ENCODE measurements around the gene PIK3R3.
"Not testable (repeated sequence)": the region's sequence is repeated elsewhere in the genome, so short reads cannot be mapped to it uniquely, and the experiment has no call there.

PIK3R3 gene

DNA sequence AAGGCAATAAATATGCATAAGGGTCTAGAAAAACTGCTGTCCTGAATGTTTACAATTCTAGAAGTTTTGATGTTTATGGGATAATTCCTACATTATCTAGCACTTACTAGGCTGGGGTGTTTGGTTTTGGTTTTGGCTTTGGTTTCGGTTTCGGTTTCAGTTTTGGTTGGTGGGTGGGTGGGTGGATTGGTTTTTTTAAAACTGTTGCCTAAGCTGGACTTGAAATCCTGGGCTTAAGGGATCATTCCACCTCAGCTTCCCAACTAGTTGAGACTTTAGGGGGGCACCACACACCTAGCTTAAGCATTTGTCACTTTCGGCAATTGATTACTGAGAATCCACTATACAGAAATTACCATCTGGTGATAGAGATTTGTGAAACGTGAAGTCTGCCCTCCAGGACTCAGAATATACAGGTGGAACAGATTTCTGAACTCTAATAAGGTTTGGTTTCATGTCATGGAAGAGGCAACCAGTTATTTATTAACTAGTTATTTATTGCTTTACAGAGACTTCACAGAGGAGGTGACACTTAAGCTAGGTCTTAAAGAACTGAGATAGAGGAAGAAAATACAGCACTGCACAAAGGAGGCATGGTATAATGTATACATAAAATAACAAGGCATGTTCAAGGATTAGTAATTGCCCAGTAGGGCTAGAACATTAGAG lies 69.6 kb downstream of the PIK3R3 start:
- peak; percentile 27 to 34 for DNase-seq

DNA sequence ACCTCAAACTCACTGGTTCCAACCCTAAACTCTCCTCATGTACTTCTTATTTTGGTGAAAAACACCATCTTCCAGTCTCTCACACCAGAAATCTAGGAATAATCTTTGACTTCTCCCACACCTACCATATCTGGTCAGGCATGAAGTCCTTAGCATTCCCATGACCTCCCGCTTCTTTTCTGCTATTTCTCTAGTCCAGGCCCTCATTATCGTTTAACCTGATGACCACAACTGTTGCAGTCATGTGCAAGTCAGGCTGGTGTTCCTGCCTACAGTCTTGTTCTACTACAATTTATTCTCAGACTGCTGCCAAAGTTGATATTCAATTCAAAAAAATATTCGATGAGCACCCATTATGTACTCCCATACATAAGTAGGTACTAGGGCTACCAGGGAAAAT lies 71.3 kb downstream of the PIK3R3 start:
- DNase-seq, result no peak

DNA sequence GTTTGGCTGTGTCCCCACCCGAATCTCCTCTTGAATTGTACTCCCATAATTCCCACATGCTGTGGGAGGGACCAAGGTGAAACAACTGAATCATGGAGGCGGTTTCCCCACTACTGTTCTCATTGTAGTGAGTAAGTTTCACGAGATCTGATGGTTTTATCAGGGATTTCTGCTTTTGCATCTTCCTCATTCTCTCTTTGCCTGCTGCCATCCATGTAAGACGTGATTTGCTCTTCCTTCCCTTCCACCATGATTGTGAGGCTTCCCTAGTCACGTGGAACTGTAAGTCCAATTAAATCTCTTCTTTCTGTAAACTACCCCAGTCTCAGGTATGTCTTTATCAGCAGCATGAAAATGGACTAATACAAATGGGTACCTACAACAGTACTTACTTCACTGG lies 73.5 kb downstream of the PIK3R3 start:
- DNase-seq, result no peak

DNA sequence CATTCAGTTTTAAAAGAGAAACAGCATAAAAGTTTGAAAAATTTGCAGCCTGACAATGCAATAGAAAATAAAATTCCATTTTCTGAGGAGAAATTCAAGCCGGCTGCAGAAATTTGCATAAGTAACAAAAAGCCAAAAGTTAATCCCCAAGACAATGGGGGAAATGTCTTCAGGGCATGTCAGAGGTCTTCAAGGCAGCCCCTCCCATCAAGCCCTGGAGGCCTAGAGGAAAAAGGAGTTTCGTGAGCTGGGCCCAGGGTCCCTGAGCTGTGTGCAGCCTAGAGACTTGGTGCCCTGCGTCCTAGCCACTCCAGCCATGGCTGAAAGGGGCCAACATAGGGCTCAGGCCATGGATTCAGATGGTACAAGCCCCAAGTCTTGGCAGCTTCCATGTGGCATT lies 74.6 kb downstream of the PIK3R3 start:
- DNase-seq, result no peak

DNA sequence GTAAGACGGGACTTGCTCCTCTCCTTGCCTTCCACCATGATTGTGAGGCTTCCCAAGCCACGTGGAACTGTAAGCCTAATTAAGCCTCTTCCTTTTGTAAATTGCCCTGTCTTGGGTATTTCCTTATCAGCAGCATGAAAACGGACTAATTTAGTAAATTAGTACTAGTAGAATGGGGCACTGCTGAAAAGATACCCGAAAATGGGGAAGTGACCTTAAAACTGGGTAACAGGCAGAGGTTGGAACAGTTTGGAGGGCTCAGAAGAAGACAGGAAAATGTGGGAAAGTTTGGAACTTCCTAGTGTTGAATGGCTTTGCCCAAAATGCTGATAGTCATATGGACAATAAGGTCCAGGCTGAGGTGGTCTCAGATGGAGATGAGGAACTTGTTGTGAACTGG lies 75.2 kb downstream of the PIK3R3 start:
- not testable (repeated sequence) for DNase-seq

DNA sequence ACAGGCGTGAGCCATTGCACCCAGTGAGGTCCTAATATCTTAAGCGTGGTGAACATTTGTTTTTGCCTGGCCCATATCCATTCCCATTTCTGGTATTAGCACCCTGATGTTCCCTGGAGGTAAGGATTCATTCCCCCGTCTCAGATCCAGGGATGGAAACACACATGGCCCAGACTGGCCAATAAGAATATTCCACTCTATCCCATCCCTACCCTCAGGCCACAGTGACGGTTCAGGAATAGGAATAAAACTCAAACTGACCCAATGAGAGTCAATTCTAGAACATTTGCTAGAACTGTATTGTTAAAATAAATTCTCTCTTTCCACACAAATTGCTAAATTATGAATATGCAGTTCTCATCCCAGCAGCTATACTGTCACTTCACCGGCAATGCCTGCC lies 76.1 kb downstream of the PIK3R3 start:
- DNase-seq, result no peak

DNA sequence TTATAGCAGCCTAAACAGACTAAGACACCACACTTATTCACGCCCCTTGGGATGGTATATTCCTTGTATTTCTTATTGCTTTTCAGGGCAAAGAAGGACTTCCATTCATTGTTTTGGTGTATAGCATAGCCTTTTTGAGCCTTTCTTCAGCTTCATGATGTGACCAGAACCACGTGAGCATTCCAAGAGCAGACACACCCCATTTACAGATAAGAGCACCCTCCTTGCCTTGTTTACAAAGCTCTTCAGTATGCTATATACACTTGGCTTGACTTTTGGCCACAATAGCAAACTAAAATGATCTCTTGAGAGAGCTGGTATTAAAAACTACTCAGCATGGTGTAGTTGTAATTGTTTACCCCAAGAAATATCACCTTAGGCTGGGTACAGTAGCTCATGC lies 78.7 kb downstream of the PIK3R3 start:
- no peak for DNase-seq

DNA sequence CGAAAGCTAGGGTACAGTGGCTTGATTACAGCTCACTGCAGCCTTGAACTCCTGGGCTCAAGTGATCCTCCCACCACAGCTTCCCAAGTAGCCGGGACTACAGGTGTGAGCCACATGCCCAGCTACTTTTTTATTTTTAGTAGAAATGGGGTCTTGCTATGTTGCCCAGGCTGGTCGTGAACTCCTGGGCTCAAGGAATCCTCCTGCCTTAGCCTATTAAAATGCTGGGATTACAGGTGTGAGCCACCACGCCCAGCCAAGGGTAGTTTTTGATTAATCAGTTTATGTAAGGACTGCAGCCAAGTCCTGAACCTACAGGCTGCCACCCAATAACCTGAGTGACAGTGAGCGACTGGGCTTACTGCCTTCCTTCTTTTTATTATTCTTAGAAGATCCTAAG lies 88.3 kb downstream of the PIK3R3 start:
- no peak for DNase-seq

DNA sequence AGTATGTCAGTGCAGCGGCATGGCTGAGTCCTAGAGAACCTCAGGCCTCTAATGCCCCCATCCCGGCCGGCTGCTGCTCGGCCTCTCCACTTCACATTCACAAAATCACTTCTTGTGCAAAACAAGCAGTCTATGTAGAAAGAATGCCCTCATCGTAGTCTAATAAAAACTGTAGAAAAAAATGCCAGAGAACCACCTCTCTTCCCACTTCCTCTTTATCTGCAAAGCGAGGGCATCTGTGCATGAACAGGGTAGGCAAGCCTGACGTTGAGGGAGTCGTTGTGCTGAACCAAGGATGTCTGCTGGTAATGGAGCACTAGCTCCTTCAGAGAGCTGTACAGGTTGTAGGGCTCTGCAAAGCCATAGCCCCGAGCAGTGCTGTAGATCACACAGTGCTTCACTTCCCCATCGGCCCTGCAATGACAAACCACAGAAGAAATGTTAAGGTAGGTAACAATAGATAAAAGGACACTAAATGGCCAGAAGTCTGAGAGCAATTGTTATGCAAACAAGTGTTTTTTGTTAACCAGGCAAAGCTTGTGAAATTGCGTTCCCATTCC lies 88.9 kb downstream of the PIK3R3 start:
- no peak for DNase-seq

DNA sequence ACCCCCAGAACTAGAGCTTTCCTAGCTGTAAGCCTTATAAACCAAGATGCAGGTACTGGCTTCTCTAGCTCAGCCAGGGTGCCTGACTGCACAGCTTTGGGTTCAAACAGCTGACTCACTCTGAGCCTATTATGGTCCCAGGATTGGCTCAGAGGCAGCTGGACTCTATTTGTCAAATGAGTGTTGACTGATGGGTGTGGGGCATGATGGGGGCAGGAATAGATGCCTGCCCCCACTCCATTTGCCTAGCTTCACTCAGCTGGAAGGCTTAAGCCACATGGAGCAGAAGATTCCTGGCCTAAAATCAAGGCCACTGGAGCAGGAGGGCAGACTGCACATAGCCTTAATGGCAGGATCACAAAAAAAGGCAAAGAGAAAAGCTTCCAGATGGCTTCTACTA lies 90.5 kb downstream of the PIK3R3 start:
- no peak for DNase-seq

DNA sequence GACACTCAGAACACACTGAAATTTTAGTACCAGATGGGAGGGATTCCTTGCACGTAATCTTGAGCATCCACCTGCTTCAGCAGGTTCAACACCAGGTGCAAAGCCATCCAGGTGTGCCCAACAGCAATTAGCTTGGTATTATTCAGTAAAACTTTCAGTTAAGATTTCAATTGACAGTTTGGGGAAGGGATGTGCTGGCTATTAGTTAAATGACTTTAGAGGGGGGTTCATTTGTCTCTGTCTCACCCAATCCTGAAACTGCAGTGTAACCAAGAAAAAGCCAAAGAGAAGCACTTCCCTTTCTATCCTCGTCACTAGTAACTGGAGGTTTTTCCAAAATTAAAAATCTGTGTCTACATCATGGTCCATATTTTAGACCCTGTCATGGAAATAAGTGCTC lies 90.9 kb downstream of the PIK3R3 start:
- DNase-seq, result no peak

DNA sequence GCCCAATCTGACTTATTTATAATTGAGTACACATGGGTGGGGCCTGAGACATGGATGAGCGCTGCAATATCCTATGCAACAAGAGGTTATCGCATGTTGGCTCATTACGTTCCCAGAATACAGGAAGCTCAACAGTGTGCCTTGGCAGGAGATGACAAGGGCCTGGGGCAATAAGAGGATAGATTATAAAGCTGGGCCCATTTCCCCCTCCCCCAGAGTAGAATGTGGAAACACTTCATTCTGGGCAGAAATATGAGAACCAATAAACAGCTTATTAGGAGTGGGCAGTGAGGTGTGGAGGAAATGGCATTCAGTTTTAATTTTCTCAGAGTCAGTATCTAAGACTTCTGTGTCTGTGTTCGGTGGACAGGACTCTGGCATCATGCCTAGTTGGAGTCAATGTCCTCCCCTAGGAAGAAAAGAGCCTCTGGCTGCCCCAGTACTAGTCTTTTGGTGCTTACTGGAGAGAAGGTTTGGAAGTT lies 92.8 kb downstream of the PIK3R3 start:
- DNase-seq, result no peak

DNA sequence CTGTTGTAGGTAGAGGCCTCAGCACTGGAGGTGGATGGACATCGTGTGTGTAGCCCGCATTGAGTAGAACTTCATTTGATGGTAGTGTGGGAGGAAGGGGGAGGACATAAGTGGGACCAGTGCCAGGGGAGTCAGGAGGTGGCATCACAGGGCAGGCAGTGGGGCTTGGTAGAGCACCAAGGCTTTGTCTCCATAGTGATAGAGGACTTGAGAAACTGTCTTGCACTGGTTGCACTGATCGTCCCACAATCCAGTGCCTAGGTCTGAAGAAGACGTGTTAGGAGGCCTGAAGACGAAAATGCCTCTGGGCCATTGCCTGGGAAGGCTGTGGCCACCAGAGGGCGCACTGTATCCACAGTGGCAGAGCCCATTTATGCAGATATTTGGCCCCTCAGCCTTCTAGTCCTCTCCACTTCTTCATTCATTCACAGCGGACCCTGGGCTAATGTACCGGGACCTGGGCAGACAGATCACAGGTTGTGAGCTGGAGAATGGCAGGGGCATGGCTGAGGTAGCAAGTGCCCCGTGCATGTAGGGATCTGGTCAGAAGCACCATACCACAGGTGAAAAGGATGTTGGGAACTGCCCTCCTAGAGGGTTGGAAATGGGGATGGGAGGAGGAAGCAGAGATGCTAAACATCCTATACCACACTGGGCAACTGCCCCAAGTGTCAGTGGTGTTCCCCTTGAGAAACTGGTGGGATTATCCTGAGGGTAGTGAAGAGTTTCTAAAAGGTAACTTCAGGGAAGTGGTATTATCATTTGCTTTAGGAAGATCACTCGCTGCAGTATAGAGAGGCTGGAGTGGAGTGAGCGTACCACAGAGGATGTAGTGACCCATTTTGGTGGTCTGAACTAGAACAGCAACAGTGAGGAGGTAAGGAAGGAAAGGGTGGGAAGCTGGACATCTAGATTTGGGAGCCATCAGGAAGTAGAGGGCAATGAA lies 95.3 kb downstream of the PIK3R3 start:
- peak; percentile 79 to 86 for DNase-seq

DNA sequence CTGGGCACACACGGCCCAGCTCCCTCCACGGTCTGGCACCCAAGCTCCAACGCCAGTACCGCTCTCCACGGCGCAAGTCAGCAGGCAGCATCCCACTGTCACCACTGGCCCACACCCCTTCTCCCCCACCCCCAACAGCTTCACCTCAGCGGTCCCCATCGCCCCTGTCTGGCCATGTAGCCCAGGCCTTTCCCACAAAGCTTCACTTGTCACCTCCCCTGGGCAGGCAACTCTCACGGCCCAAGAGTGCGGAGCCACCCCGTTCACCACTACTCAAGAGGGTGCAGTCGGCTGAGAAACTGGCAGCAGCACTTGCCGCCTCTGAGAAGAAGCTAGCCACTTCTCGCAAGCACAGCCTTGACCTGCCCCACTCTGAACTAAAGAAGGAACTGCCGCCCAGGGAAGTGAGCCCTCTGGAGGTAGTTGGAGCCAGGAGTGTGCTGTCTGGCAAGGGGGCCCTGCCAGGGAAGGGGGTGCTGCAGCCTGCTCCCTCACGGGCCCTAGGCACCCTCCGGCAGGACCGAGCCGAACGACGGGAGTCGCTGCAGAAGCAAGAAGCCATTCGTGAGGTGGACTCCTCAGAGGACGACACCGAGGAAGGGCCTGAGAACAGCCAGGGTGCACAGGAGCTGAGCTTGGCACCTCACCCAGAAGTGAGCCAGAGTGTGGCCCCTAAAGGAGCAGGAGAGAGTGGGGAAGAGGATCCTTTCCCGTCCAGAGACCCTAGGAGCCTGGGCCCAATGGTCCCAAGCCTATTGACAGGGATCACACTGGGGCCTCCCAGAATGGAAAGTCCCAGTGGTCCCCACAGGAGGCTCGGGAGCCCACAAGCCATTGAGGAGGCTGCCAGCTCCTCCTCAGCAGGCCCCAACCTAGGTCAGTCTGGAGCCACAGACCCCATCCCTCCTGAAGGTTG lies 97.6 kb downstream of the PIK3R3 start:
- DNase-seq, result no peak

DNA sequence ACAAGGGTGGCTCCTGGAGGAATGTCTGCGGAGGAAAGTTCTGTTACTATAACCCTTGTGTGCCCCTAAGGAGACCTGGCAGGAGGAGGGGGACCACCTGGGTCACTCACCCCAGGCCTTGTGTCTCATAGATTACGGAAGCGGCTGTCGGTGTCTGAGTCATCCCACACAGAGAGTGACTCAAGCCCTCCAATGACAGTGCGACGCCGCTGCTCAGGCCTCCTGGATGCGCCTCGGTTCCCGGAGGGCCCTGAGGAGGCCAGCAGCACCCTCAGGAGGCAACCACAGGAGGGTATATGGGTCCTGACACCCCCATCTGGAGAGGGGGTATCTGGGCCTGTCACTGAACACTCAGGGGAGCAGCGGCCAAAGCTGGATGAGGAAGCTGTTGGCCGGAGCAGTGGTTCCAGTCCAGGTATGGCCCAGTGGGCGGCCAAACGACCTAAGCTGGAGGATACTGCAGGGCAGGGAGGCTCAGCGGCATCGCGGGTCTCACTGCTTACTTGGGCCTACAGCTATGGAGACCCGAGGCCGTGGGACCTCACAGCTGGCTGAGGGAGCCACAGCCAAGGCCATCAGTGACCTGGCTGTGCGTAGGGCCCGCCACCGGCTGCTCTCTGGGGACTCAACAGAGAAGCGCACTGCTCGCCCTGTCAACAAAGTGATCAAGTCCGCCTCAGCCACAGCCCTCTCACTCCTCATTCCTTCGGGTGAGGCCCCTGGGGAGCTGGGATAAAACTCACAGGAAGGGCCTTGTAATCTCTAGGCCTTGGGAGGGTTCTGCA lies 101.4 kb downstream of the PIK3R3 start:
- no peak for DNase-seq

DNA sequence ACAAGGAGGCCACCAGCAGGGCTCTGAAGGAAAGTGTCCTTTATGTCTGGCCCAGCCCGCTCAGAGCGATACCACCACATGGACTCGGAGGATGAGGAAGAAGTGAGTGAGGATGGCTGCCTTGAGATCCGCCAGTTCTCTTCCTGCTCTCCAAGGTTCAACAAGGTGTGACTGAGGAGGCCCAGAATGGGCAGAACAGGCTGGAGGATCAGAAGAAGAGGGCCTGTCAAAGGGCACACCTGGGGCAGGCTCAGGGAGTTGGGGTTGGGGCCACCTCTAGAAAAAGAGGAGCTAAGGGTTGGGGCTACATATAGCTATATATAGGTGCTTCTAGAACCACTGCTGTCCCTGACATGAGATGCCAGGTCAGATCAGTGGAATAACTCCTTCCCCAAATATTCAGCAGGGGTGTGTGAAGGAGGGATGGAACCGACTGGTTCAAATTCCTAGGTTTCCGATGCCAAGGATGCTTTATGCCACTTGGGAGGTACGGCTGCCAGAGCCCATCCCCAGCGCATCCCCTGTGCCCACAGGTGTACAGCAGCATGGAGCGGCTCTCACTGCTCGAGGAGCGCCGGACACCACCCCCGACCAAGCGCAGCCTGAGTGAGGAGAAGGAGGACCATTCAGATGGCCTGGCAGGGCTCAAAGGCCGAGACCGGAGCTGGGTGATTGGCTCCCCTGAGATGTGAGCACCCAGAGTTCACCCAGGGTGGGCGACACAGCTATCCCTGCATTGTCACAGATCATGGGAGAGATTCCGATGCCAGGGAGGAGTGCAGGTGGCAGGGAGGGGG lies 102.2 kb downstream of the PIK3R3 start:
- DNase-seq, result no peak

DNA sequence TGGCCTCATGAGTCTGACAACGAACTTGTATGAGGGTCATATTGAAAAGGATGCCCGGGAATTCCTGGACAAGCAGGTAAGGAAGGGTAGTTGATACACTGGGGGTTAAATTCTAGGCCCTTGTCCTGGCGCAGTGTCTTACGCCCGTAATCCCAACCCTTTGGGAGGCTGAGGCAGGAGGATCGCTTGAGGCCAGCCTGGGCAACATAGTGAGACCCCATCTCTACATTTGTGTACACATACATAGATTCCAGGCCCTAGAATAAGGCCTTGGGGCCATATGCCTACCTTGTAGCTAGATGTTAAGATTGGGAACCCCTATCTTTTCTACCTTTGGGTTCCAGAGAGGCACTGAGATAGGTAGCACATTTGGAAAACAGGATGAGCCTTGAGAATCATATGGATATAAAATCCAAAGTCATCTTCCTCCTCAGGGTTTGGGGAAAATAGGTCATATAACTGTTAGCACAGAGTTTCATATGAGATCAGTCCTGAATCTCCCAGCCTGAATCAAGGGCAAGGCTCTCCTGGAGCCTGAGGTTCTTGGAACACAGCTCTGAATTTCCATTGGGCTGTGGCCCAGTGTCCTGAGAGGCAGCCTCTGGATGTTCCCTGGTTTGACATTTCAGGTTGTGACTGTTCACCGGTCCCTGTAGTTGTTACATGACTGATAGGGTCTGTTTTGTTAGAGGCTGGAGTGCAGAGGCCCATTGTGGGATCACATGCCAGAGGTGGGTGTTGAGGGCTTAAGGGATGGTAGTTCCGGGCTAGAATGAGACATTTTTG lies 104.4 kb downstream of the PIK3R3 start:
- DNase-seq, result no peak

DNA sequence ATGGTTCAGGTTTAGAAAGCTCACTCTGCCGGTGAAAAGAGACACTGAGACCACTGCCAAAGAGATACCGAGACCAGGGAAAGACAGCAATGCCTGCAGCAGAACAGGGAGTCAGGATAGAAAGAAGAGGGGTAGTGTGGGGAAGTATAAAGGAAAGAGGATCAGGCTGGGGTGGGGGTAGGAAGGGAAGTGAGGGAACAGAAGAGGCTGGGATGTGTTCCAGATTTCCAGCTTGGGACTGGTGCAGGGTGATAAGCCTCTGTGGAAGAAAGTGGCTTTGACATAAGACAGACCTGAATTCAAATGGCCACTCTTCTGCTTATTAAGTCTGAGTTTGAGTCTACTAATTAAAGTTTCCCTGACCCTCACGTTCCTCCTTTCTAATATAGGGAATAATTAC lies 105.9 kb downstream of the PIK3R3 start:
- DNase-seq, result no peak

DNA sequence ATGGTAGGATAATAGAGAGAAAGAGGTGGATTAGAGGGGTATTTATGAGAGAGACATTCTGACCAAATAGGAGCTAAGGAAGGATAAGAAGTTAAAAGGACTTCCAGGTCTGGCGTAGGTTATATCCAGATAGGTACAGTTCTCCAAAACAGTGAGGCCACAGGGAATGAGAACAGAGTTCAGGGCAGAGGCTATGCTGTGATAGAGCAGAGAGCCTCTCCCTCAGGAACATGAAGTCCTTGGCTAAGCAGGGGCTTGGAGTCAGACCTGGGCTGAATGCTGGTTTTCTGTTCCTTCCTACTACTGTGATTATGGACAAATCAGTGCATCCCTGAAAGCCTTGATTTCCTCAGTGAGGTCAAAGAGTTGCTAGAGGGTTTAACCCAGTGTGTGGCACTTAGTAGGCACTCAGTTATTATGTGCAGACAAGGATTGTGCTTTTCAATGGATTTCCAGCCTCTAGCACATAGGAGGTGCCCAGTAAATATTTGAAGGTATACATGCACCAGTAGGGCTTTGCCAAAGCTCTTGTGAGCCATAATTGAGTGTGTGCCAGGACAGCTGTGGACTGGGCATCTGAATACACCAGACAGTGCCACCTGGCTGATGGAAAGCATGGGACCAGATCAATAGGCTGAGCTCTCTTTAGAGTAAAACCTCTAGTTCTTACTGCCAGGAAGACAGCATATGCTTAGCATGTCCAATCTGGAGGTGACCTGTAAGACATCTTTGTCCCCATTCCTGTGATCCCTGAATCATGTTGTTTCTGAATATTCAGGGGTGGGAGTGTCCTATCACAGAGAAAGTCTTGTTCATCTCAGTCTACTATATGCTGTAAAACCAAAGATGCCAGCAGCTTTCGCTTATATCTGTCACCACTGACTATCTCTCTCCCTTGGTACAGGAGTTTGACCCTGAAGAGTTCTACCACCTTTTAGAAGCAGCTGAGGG lies 111.1 kb downstream of the PIK3R3 start:
- no peak for DNase-seq
